ENCODE results near the gene FER.
"Not testable (repeated sequence)": the region's sequence is repeated elsewhere in the genome, so short reads cannot be mapped to it uniquely, and the experiment has no call there.

Gene FER

GRCh38 chr5:108773330-108773729, 25.6 kb downstream of the FER start:
- no peak overlapping the region for H3K27ac Mint-ChIP-seq

DNA sequence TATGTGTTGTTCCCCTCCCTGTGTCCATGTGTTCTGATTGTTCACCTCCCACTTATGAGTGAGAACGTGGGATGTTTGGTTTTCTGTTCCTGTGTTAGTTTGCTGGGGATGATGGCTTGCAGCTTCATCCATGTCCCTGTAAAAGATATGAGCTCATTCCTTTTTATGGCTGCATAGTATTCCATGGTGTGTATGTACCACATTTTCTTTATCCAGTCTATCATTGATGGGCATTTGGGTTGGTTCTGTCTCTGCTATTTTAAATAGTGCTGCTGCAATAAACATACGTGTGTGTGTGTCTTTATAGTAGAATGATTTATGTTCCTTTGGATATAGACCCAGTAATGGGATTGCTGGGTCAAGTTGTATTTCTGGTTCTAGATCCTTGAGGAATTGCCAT, 26.4 kb downstream of the FER start:
- peaks cover 19% of the 10 kb centered on the region for H3K9me3 Mint-ChIP-seq
- H3K4me1 Mint-ChIP-seq: peaks cover 11% of the 10 kb centered on the region
- H3K36me3 Mint-ChIP-seq (ENCODE audit: low read depth): peaks cover 50% of the 10 kb centered on the region
- H3K27me3 Mint-ChIP-seq (ENCODE audit: low read depth); H3K4me3 Mint-ChIP-seq; H3K27ac Mint-ChIP-seq: not testable (repeated sequence)

More at GRCh38 chr5:108773330-108773729, 25.6 kb downstream of the FER start:
- H3K36me3 Mint-ChIP-seq (ENCODE audit: low read depth): peaks cover 44% of the 10 kb centered on the region
- TF ChIP-seq, protein P1, sequence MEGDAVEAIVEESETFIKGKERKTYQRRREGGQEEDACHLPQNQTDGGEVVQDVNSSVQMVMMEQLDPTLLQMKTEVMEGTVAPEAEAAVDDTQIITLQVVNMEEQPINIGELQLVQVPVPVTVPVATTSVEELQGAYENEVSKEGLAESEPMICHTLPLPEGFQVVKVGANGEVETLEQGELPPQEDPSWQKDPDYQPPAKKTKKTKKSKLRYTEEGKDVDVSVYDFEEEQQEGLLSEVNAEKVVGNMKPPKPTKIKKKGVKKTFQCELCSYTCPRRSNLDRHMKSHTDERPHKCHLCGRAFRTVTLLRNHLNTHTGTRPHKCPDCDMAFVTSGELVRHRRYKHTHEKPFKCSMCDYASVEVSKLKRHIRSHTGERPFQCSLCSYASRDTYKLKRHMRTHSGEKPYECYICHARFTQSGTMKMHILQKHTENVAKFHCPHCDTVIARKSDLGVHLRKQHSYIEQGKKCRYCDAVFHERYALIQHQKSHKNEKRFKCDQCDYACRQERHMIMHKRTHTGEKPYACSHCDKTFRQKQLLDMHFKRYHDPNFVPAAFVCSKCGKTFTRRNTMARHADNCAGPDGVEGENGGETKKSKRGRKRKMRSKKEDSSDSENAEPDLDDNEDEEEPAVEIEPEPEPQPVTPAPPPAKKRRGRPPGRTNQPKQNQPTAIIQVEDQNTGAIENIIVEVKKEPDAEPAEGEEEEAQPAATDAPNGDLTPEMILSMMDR (IDR thresholded peaks at IDR 0.05; ENCODE audit: unreplicated experiment in 3 of 3): no peak
- H3K27me3 Mint-ChIP-seq (ENCODE audit: low read depth): no peaks in the 10 kb centered on the region
- H3K4me1 Mint-ChIP-seq: peaks cover 13% of the 10 kb centered on the region
- peaks cover 11% of the 10 kb centered on the region for H3K9me3 Mint-ChIP-seq
- H3K4me3 Mint-ChIP-seq: no peak overlapping the region

DNA sequence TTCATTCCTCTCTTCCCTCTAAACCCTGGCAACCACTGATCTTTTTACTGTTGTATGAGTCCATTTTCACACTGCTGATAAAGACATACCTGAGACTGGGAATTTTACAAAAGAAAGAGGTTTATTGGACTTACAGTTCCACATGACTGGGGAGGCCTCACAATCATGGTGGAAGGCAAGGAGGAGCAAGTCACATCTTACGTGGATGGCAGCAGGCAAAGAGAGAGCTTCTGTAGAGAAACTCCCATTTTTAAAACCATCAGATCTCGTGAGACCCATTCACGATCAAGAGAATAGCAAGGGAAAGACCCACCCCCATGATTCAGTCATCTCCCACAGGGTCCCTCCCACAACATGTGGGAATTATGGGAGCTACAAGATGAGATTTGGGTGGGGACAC, 29.9 kb downstream of the FER start:
- Mint-ChIP-seq H3K36me3 (ENCODE audit: low read depth) (peaks cover 62% of the 10 kb centered on the region), H3K9me3 (peaks cover 25% of the 10 kb centered on the region)
- H3K4me3 Mint-ChIP-seq; H3K4me1 Mint-ChIP-seq; H3K27ac Mint-ChIP-seq; H3K27me3 Mint-ChIP-seq (ENCODE audit: low read depth): not testable (repeated sequence)

- H3K4me3 Mint-ChIP-seq: not testable (repeated sequence)
Measured at GRCh38 chr5:108784577-108784976, 36.9 kb downstream of the FER start.

DNA sequence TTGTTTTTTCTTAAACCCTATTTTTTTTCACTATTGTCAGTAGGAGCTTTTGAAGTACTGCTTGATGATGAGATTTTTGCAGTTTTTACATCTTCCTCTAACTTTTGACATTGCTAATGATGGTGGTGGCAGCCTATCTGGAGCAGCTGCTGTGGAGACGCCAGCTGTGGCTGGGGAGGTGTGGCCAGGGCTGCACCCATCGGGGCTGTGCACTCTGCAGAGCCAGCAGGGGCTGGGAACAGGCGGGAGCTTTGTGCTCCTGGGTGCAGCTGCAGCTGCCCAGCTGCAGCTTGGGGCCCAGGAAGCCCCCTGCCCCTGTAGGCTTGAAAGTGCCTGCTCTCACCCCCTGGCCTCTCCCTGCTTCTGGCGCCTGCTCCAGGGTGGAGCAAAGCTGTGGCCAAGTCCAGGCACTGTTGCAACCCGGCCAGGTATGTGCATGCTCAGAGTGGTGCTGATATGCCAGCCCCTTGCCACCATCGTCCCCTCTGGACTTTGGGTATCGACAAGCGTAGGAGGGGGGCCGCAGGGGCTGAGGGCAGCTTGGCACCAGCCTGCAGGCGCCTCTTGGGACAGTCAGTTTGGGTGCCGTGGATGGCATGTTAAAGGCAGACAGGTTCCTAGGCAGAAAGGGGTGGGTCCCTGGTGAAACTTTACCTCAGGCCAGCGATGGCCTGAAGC, 39.2 kb downstream of the FER start:
- Mint-ChIP-seq H3K36me3 (ENCODE audit: low read depth) (peaks cover 67% of the 10 kb centered on the region), H3K4me1 (peaks cover 21% of the 10 kb centered on the region), H3K27me3 (ENCODE audit: low read depth) (no peaks in the 10 kb centered on the region), H3K9me3 (peaks cover 16% of the 10 kb centered on the region), H3K4me3 (no peak overlapping the region), H3K27ac (no peak overlapping the region)
- TF ChIP-seq, protein P1 (IDR thresholded peaks at IDR 0.05; ENCODE audit: unreplicated experiment in 3 of 3): no peak

More at GRCh38 chr5:108784577-108784976, 36.9 kb downstream of the FER start:
- H3K36me3 Mint-ChIP-seq (ENCODE audit: low read depth): peaks cover 65% of the 10 kb centered on the region
- H3K4me1 Mint-ChIP-seq: peaks cover 21% of the 10 kb centered on the region
- not testable (repeated sequence) for H3K27ac Mint-ChIP-seq; H3K27me3 Mint-ChIP-seq (ENCODE audit: low read depth)
- peaks cover 20% of the 10 kb centered on the region for H3K9me3 Mint-ChIP-seq

DNA sequence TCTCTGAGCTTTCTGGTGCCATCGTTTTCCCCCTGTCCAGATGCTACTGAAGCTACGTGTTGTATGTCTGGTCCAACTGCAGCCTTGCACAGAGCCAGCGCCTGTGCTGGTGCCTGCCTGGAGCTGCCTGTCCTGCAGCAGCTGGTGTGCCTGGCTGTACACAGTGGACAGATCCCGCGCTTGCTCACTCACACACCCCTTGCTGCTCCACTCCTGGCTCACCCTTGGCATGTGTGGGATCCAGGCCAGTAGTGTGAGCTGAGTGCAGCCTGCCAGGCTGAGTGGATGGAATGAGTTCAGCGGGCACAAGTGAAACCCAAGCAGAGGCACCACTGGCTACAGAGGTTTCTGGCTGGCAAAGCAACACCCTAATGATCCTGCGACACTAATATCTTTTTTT, 40.4 kb downstream of the FER start:
- Mint-ChIP-seq H3K4me3 (no peak overlapping the region), H3K9me3 (peaks cover 18% of the 10 kb centered on the region), H3K4me1 (peaks cover 21% of the 10 kb centered on the region), H3K27me3 (ENCODE audit: low read depth) (no peaks in the 10 kb centered on the region), H3K27ac (no peak overlapping the region), H3K36me3 (ENCODE audit: low read depth) (peaks cover 60% of the 10 kb centered on the region)
- TF ChIP-seq, protein P1 (IDR thresholded peaks at IDR 0.05; ENCODE audit: unreplicated experiment in 3 of 3): no peak

DNA sequence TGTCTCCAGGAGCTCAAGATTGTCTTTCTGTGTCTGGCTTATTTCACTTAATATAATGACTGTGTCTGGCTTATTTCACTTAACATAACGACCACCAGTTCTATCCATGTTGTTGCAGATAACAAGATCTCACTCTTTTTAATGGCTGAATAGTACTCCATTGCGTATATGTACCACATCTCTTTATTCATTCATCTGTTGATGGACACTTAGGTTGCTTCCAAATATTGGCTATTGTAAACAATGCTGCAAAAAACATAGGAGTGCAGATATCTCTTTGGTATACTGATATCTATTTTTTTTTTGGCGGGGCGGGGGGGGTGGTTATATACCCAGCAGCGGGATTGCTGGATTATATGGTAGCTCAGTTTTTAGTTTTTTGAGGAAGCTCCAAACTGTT, 45.5 kb downstream of the FER start:
- Mint-ChIP-seq H3K9me3 (peaks cover 20% of the 10 kb centered on the region), H3K27me3 (ENCODE audit: low read depth) (no peaks in the 10 kb centered on the region), H3K4me1 (peaks cover 5% of the 10 kb centered on the region), H3K4me3 (no peak overlapping the region), H3K36me3 (ENCODE audit: low read depth) (peaks cover 64% of the 10 kb centered on the region), H3K27ac (no peak overlapping the region)
- TF ChIP-seq, protein P1 (IDR thresholded peaks at IDR 0.05; ENCODE audit: unreplicated experiment in 3 of 3): no peak

DNA sequence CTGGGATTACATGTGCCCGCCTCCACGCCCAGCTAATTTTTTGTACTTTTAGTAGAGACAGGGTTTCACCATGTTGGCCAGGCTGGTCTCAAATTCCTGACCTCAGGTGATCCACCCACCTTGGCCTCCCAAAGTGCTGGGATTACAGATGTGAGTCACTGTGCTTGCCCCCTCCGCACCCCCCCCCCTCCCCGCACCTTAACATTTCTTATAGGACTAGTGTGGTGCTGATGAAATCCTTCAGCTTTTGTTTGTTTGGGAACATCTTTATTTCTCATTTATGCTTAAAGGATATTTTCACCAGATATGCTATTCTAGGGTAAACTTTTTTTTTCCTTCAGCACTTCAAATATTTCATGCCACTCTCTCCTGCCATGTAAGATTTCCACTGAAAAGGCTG, 46.7 kb downstream of the FER start:
- H3K27me3 Mint-ChIP-seq (ENCODE audit: low read depth); H3K27ac Mint-ChIP-seq: not testable (repeated sequence)

More for the DNA sequence above, 46.7 kb downstream of the FER start:
- H3K4me1 Mint-ChIP-seq, H3K4me3 Mint-ChIP-seq: not testable (repeated sequence)
- Mint-ChIP-seq H3K9me3 (peaks cover 20% of the 10 kb centered on the region), H3K36me3 (ENCODE audit: low read depth) (peaks cover 61% of the 10 kb centered on the region)
